GM18870 (cell line): ENCODE results near the gene SPARC.
A peak's percentile ranks its signal among the peaks of the same experiment; 100 is the strongest.
"Not testable (repeated sequence)": the region's sequence is repeated elsewhere in the genome, so short reads cannot be mapped to it uniquely, and the experiment has no call there.

Experiments used
- ATAC-seq: cut with Tn5 transposase; IDR thresholded peaks from one replicate; pipeline ENCODE4 v1.9.1; 2021; ENCODE audit warnings: moderate library complexity; ENCODE audit not compliant: unreplicated experiment

Gene SPARC

DNA sequence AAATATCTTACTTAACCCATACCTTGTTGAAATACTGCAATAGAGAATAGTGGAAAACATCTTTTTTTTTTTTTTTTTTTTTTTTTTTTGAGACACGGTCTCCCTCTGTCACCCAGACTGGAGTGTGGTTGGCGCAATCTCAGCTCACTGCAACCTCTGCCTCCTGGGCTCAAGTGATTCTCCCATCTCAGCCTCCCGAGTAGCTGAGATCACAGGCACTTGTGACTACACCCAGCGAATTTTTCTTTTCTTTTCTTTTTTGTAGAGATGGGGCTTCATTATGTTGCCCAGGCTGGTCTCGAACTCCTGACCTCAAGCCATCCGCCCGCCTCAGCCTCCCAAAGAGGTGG lies 6.6 kb downstream of the SPARC start:
- ATAC-seq: not testable (repeated sequence)

DNA sequence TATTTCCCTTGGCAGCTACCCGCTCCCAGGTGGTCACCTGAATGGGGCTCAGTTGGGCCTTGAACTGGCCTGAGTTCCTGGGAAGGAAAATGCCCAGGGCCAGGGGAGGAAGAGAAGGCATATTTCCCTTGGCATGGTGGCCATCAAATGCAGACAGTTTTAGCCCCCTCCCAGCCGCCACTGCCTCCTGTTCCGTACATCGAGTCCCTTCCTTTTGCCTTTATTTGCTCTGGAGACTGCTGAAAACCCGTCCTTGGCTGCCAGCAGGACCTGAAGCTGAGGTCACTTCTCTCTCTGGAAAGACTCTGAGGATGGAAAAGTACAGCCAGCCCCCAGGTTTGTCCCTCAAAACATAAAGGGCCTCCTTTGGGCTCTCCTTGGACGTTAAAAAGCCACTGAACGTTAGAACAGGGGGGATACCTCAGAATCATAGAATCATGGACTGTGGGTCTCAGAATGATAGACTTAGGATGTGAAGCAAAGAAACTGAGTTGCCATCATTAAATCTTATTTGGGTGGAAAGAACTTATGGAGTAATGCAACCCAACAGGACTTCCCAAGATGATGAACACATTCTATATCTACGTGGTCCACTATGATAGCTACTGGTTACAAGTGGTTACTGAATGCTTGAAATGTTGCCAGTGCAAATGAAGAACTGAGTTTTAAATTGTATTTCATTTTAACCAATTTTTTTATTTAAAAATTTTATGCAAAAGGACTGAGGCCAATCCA lies 7.1 kb downstream of the SPARC start:
- no peak for ATAC-seq

GRCh38 chr5:151678713-151679112 lies 8.0 kb downstream of the SPARC start:
- no peak for ATAC-seq

DNA sequence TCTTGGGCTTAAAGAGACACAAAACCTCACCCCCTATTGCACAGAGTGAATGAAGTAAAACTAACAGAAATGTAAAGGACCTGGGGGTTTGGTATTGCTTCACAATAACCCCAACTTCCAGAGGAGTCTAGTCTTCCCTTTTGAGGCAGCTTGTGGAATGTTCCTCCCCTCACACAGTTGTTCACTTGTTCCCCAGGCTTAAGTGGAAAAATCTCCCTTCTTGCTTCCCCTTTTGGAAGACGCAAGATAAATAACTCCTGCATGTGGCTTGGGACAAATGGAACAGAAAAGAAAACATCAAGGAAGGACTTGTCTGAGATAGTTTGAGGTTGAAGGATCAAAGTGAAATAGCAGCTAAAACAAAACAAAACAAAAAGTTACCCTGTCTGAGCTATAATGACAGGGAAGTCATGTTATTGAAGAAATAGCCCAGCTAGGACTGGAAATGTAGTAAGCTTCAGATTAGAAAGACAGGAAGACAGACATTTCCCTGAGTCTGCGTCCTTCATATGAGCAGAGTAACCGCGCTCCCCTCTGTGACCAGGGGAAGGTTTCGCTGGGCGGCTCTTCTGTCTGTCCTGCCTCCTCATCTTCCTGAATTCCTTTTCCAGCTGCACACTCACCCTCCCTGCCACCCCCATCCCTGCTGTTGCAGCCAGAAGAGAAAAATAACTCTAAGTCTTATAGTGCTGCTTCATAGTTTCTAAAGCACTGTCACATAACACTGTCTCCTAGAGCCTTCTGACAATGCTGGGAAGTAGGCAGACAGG lies 8.8 kb downstream of the SPARC start:
- no peak for ATAC-seq

GRCh38 chr5:151676719-151677118 lies 10.0 kb downstream of the SPARC start:
- ATAC-seq: no peak

- no peak for ATAC-seq
Observed at GRCh38 chr5:151676314-151676712, 10.4 kb downstream of the SPARC start.

GRCh38 chr5:151675611-151676313 lies 11.0 kb downstream of the SPARC start:
- ATAC-seq: no peak

- ATAC-seq: no peak
Observed at GRCh38 chr5:151674626-151675610, 11.8 kb downstream of the SPARC start.

DNA sequence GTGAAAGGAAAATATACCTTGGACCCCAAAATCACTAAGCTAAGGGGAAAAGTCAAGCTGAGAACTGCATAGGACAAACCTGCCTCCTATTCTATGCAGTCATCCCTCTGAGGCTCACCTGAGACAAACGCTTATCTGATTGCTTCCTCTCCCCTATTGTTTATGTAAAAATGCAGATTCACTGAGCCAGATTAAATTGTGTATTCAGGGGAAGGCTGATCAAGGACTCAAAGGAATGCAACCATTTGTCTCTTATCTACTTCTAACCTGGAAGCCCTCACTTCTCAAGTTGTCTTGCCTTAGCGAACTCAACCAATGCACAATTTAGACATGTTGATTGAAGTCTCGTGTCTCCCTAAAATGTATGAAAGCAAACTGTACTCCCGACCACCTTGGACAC lies 13.3 kb downstream of the SPARC start:
- ATAC-seq: no peak

DNA sequence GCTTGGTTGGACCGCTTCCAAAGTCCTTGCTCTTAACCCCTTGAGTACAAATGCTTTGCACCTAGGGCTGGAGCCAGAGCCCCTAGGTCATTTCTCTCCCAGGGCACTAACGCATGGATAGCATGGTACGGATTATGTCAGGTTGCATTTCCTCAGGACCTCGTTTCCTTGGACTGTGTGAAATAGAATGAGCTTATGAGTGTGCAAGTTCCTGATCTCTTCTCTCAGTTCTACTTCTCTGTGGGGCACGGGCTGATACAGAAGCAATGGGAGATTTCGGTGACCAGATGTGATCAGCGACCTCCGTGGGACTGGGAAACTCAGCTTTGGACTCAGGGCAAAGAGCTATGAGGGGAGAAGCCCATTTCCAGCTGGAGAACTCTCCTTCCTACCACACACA lies 14.2 kb downstream of the SPARC start:
- ATAC-seq: no peak

DNA sequence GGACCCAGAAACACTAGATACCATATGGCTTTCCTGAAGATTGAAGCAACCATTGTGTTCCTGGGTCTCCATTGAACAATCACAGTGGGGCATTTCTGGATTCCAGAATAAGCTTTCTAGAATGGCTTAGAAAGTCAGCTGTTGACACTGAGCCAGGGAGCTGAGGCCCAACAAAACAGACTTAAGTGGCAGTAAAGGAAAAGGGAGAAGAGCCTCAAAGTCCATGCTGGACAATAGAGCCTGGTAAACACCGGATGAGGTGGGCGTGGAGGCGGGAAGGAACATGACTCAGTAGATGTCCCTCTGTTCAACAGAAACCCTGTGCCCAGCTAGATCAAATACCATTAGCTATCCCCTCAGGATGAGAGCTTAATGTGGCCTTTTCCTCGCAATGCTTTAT lies 14.8 kb downstream of the SPARC start:
- ATAC-seq: no peak

DNA sequence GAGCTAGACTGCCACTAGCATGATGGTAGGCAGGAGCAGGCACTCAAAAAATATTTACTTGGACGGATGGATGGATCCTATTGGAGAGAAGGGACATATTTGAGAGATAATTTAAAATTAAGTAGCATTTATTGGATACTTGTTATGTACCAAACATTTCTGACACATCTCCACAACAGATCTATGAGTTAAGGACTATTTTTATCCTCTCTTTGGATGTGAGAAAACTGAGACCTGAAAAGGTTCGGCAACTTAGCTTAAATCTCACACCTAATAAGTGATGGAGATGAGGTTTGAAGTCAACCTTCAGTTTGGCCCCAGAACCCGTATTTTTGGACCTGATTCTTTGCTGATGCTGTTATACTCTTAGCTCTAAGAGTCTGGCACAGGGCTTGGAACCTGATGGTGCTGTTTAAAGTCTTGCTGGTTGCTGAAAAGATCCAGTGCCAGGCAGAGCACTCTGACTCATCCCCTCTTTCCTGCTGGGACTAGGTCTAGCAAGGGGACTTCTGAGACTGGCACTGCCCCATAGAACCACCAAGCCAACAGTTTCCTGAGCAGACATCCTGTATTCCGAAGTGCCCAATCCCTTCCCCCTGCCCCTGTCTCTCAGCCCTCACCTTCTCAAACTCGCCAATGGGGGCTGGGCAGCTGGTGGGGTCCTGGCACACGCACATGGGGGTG lies 15.6 kb downstream of the SPARC start:
- ATAC-seq: no peak

DNA sequence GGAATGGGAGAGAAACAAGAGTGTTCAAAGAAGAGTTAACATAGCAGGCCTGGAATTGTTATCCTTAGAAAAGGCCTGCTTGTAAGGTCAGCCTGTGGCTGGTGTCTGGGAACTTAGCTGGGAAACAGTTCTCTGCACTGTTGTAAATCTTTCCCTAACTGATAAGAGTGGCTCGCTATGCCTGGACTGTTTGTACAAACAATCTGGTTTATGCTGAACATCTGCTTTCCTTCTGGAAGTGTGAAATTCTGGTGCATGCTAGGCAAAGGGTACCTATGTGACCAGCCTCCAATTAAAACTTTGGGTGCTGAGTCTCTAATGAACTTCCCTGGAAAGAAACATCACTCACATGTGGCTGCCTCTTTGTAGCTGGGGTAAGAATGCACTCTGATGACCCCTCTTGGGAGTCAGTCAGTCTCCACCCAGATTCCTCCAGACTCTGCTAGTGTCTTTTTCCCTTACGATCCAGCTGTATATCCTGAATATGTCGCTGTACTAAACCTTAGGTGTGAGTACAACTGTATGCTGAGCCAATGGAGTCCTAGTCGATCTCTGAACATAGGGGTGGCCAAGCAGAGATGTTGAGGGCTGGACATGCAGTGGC lies 16.5 kb downstream of the SPARC start:
- ATAC-seq: no peak

DNA sequence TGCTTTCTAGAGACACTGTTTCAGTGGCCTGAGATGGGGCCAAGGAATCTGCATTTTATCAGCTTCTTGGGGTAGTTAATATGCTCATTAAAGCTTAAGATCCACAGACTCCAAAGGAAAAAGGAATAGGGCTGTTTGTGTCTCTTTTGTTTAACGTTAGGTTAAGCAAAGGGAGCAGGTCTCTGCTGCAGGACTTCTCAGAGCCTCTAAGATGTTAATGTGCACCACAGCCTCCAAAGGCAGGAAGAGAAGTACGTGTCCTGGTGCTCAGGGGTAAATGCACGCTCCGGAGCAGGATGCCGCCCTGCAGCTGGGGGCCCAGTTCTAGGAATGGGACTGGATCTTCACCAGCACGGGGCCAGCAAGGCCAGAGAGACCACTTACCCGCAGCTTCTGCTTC lies 19.6 kb downstream of the SPARC start:
- no peak for ATAC-seq

GRCh38 chr5:151665613-151666012 lies 21.1 kb downstream of the SPARC start:
- no peak for ATAC-seq

DNA sequence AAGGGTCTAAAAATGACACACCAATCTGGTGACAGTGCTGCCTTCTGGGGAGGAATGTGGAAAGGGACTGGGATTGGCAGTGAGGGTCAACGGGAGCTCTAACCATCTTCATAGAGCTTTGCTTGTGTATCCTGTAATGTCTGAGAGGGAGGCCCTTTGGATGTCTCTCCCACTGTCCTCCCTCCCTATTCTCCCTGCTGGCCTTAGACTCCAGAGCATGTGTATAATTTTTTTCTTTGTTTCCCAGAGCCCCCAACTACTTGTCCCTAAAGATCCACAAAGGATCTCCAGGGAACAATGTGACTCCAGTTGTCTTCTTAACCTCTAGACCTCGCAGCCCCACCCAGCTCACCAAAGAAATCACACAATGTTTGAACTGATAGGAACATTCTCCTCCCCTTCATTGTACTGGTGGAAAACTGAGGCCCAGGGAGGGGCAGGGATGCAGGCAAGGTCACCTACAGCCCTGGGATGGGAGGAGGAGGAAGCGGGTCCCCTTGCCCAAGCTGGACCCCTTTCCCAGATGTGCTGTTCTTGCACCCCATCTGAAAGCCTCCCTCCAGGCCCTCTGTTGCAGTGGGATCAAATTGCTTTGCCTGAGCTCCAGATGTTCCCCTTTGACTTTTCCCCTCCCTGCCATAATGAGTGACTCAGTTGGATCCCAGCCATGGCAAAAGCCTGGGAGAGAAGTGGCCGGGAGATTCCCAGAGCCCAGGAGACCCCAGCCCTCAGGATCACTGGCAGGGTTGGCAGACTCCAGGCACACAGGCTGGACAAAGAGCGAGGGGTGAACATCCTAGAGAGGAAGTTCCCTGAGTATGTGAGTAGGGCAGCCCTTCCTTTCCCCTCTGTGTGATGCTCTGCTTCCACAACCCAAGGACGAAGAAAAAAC lies 21.8 kb downstream of the SPARC start:
- no peak for ATAC-seq

GRCh38 chr5:151663617-151664293 lies 23.0 kb downstream of the SPARC start:
- ATAC-seq: peak; percentile 28

DNA sequence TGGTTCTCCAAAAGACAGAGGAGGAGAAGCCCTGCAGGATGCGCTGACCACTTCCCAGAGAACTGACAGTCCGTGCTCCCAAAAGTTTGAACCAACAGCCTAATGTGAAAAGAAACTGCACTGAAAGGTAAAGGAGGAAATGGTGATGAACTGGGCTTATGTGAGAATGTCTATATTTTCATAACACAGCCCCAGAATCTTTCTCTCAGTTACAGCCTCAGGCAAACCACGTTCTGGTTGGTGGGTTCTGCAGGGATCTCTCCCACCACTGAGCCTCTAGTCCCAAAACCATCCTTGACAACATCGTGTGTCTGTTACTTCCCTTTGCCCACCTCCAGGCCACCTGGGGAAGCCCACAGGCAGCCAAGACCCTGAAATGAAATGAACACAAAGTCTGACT lies 23.9 kb downstream of the SPARC start:
- ATAC-seq: peak; percentile 18
